ENCODE data around the gene SEC61A1. TPM values are rescaled to one million over a fixed set of nuclear protein-coding genes. Genes with fewer than 3 reads are reported as not detected.
A peak's percentile ranks its signal among the peaks of the same experiment; 100 is the strongest.

SEC61A1 gene
- total and polyA plus RNA-seq, 8 donors = 36.8 to 200 (median 80.7) TPM

DNA sequence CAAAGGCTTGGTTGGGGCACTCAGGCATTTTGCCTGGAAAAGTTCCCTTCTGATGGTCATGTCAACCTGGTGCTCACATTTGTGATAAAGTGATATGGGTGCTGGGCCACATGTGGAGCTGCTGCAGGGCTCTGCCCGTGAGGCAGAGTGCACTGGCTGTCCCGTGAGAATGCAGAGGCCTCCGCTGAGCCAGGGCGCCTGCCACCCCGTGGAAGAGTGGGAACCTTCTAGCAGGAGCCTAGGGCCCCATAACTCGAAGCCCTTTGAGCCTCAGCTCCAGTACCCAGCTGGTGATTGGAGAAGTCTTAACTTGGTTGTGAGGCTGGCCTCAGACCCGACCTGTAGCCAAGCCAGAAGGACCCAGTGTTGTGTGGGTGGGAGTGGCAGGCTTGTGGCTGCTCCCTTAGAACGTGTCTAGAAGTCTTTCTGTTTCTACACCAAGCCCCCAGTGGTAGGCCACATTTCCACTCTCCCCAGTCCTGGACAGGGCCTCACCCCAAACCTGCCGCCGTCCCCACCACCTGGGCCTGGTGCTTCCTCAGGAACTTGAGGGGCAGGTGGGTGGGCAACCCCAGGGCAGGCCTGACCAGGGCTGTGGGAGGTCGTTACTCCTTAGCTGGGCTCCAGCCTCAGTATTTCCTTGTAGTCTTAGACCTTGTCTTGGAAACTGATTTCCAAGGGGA is 19.7 kb downstream of the SEC61A1 start:
- DNase-seq = no peak
- no peaks in the 10 kb centered on the region for H3K9me3 ChIP-seq
- H3K27me3 ChIP-seq = no peaks in the 10 kb centered on the region
- H3K4me3 ChIP-seq = no peak overlapping the region
- no peak for TF ChIP-seq POLR2A (IDR thresholded peaks at IDR 0.05)
- TF ChIP-seq, protein P1, sequence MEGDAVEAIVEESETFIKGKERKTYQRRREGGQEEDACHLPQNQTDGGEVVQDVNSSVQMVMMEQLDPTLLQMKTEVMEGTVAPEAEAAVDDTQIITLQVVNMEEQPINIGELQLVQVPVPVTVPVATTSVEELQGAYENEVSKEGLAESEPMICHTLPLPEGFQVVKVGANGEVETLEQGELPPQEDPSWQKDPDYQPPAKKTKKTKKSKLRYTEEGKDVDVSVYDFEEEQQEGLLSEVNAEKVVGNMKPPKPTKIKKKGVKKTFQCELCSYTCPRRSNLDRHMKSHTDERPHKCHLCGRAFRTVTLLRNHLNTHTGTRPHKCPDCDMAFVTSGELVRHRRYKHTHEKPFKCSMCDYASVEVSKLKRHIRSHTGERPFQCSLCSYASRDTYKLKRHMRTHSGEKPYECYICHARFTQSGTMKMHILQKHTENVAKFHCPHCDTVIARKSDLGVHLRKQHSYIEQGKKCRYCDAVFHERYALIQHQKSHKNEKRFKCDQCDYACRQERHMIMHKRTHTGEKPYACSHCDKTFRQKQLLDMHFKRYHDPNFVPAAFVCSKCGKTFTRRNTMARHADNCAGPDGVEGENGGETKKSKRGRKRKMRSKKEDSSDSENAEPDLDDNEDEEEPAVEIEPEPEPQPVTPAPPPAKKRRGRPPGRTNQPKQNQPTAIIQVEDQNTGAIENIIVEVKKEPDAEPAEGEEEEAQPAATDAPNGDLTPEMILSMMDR (IDR thresholded peaks at IDR 0.05) = no peak
- TF ChIP-seq POLR2AphosphoS5 (IDR thresholded peaks at IDR 0.05) = no peak
- no peak for TF ChIP-seq EP300 (IDR thresholded peaks at IDR 0.05)
- intact Hi-C loops (cut with DNase I; ENCODE audit: low total_unique reads) = loop anchor here (10.0 kb wide), 1 partner anchor 423 kb away; the partner anchor contains the start of gene GATA2
- peaks cover 60 to 71% (median 66%) of the 10 kb centered on the region in 4 donors for H3K36me3 ChIP-seq
- WGBS, 5 donors = 61 to 82% (median 78%) methylated on average over 6 to 11 of the region's 11 CpGs
- H3K4me1 ChIP-seq = peaks cover 12 to 45% (median 42%) of the 10 kb centered on the region in 4 donors
- peak overlapping the region in 1 of 5 donors; percentile 70 for H3K27ac ChIP-seq

DNA sequence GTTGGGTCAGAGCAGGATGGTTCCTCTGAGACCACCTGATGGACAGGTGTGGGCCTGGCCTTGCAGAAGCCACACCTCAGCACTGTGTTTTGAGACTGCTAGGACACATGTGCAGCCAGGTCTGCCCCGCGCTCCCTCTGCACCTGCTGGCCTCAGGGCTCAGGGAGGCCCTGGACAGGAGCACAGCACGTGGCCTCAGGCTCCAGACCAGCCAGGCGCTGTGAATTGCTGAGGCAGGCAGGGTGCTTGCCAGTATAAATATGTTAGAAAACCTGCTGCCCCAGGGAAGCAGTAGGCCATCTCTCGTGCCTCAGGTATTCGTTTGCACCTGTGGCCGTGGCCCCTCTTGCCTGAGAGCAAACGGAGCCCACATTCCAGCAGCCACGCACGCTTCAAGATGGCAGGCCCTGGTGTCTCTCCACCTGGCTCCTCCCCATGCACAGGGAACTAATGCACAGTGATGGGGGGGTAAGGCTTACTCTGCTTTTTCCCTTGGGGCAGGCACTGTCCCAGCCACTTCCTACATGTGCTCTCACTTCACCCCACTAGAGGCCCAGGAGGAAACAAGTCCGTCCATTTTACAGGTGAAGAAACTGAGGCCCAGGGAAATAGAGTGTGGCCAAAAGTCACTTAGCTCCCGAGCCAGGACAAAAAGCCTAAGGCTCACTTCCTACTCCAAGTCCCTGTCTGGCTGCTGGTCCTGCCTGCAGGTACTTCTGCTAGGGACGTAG is 20.4 kb downstream of the SEC61A1 start:
- DNase-seq = peak in 1 of 2 donors; percentile 66
- H3K4me3 ChIP-seq = no peak overlapping the region
- H3K4me1 ChIP-seq = peaks cover 18 to 52% (median 49%) of the 10 kb centered on the region in 4 donors
- H3K36me3 ChIP-seq = peaks cover 53 to 64% (median 59%) of the 10 kb centered on the region in 4 donors
- intact Hi-C loops (cut with DNase I; ENCODE audit: low total_unique reads) = loop anchor here (10.0 kb wide), 1 partner anchor 422 kb away; the partner anchor contains the start of gene GATA2
- H3K27me3 ChIP-seq = no peaks in the 10 kb centered on the region
- WGBS, 5 donors = 45 to 82% (median 69%) methylated on average over 10 to 13 of the region's 13 CpGs
- peak overlapping the region in 4 of 5 donors; percentile 19 to 70 (median 40) for H3K27ac ChIP-seq
- H3K9me3 ChIP-seq = no peaks in the 10 kb centered on the region
- TF ChIP-seq POLR2A (IDR thresholded peaks at IDR 0.05) (no peak), EP300 (IDR thresholded peaks at IDR 0.05) (no peak), POLR2AphosphoS5 (IDR thresholded peaks at IDR 0.05) (no peak)
- TF ChIP-seq, protein P1 (IDR thresholded peaks at IDR 0.05) = no peak

DNA sequence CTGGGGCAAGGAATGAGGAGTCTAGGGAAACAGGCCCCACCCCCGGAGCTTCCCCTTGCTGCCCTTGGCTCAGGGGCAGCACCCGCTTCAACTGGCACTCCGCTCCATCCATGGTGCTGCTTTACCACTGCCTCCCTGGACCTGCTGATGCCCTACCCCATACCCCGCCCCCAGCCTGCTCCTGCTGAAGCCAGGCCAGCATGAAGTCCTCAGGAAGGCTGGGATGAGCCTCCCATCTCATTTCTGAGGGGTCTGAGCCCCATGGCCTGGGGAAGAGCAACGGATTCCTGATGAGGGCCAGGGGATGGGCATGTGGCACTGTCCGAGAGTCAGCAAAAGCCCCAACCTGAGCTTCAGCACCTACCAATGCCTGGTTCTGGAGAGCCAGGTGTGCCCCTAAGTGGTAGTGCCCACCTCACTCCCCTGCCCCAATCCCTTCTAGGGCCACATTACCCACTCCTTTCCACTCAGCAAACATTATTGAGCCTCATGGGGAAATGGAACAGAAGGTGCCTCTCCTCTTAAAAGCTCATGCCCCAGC is 21.0 kb downstream of the SEC61A1 start:
- intact Hi-C loops (cut with DNase I; ENCODE audit: low total_unique reads) = loop anchor here (10.0 kb wide), 1 partner anchor 422 kb away; the partner anchor contains the start of gene GATA2
- Histone ChIP-seq H3K4me1 (peaks cover 18 to 52% (median 50%) of the 10 kb centered on the region in 4 donors), H3K36me3 (peaks cover 47 to 57% (median 52%) of the 10 kb centered on the region in 4 donors), H3K27me3 (no peaks in the 10 kb centered on the region), H3K4me3 (no peak overlapping the region), H3K27ac (peak overlapping the region in 4 of 5 donors; percentile 19 to 70 (median 40)), H3K9me3 (no peaks in the 10 kb centered on the region)
- TF ChIP-seq POLR2AphosphoS5 (IDR thresholded peaks at IDR 0.05) (no peak), POLR2A (IDR thresholded peaks at IDR 0.05) (no peak), EP300 (IDR thresholded peaks at IDR 0.05) (no peak)
- TF ChIP-seq, protein P1 (IDR thresholded peaks at IDR 0.05) = no peak
- 67 to 87% (median 78%) methylated on average over 5 to 6 of the region's 6 CpGs for WGBS, 5 donors
- DNase-seq = no peak

DNA sequence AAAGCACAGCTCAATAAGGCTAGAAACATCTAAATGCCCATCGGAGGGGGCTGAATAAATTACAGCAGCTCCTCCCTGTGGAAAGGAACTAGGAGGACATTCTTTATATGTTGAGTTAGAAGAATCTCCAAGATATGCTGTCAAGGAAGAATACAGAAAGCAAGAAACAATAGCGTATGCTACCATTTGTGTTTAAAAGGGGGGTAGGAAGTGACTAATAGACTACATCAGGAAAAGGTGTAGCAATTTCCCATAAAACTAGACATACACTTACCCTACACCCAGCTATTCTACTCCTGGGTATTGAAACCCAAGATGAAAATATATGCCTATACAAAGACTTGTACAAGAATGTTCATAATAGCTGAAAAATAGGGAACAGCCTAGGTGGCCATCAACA is 21.6 kb downstream of the SEC61A1 start:
- peaks cover 18 to 52% (median 50%) of the 10 kb centered on the region in 4 donors for H3K4me1 ChIP-seq
- no peaks in the 10 kb centered on the region for H3K27me3 ChIP-seq
- H3K27ac ChIP-seq = peak overlapping the region in 4 of 5 donors; percentile 14 to 79 (median 48)
- WGBS, 5 donors = 55 to 87% (median 80%) methylated on average over 2 of the region's 2 CpGs
- TF ChIP-seq POLR2A (IDR thresholded peaks at IDR 0.05) (no peak), POLR2AphosphoS5 (IDR thresholded peaks at IDR 0.05) (no peak), EP300 (IDR thresholded peaks at IDR 0.05) (no peak)
- TF ChIP-seq, protein P1 (IDR thresholded peaks at IDR 0.05) = no peak
- H3K9me3 ChIP-seq = no peaks in the 10 kb centered on the region
- no peak overlapping the region for H3K4me3 ChIP-seq
- DNase-seq = no peak
- H3K36me3 ChIP-seq = peaks cover 41 to 53% (median 47%) of the 10 kb centered on the region in 4 donors
- intact Hi-C loops (cut with DNase I; ENCODE audit: low total_unique reads) = loop anchor here (10.0 kb wide), 1 partner anchor 421 kb away; the partner anchor contains the start of gene GATA2
